Inferior parietal cortex (tissue), 1 donor: ENCODE results near the gene PLA2G12A.

Source experiments
- DNase-seq: peaks from one replicate; pipeline ENCODE4 v3.0.0-alpha.2; 2016; ENCODE audit errors: extremely low spot score

The PLA2G12A gene

GRCh38 chr4:109729117-109729717, 653 bp downstream of the PLA2G12A start:
- no peak for DNase-seq

GRCh38 chr4:109728385-109728784, 1.5 kb downstream of the PLA2G12A start:
- no peak for DNase-seq

GRCh38 chr4:109723110-109723509, 6.8 kb downstream of the PLA2G12A start:
- DNase-seq, result no peak

GRCh38 chr4:109722357-109722756, 7.5 kb downstream of the PLA2G12A start:
- DNase-seq, result no peak

- DNase-seq, result no peak
These were observed 8.8 kb downstream of the PLA2G12A start for GRCh38 chr4:109721033-109721432.

GRCh38 chr4:109719604-109720003, 10.3 kb downstream of the PLA2G12A start:
- DNase-seq, result no peak

GRCh38 chr4:109718759-109719158, 11.1 kb downstream of the PLA2G12A start:
- DNase-seq, result no peak

GRCh38 chr4:109713500-109713899, 16.4 kb downstream of the PLA2G12A start:
- DNase-seq, result no peak

- no peak for DNase-seq
These were observed 20.9 kb downstream of the PLA2G12A start for GRCh38 chr4:109708990-109709389.

GRCh38 chr4:109708435-109708834, 21.4 kb downstream of the PLA2G12A start:
- DNase-seq, result no peak

GRCh38 chr4:109703664-109704361, 26.1 kb downstream of the PLA2G12A start:
- DNase-seq, result no peak

- peak; percentile 60 for DNase-seq
These were observed 26.8 kb downstream of the PLA2G12A start, which contains the start of gene CASP6 for GRCh38 chr4:109702950-109703663. Gene CASP6 (minus strand): TSS chr4:109703445. CDS start chr4:109703395, 50 bp downstream.

- DNase-seq, result no peak
These were observed 28.1 kb downstream of the PLA2G12A start for GRCh38 chr4:109701566-109702410.

GRCh38 chr4:109699553-109700225, 30.2 kb downstream of the PLA2G12A start:
- no peak for DNase-seq

- no peak for DNase-seq
These were observed 31.2 kb downstream of the PLA2G12A start for GRCh38 chr4:109698656-109699055.

GRCh38 chr4:109691411-109691920, 38.4 kb downstream of the PLA2G12A start:
- DNase-seq, result no peak

DNA sequence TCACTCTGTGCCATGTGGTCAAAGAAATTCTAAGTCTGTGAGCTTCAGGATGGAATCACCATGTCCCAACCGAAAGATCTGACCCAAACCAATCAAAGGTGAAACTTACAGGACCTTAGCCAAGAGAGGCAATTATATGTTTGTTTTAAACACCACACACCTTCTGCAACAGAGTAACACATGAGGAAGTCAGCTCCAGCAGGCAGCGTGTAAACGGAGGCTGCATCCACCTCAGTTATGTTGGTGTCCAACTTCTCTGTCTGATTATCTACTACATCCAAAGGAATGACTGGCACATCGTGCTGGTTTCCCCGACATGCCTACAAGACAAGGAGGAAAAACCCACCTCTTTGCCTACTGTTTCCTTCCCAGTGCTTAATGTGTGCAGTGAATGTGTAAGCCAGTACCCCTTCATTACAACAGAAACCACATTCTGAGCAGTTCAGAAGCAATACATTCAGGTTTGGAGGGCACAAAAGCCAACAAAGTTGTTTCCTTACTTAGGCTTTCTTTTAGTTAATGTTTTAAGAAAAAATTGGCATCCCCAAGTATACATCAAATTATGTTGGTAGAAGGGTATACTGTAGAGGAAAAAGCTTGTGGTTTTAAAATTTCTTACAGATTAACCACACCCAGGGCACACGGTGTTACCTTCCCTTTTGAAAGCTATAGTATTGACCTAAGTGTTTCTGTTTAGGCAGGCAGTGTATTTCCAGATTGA, 39.0 kb downstream of the PLA2G12A start:
- DNase-seq, result no peak

DNA sequence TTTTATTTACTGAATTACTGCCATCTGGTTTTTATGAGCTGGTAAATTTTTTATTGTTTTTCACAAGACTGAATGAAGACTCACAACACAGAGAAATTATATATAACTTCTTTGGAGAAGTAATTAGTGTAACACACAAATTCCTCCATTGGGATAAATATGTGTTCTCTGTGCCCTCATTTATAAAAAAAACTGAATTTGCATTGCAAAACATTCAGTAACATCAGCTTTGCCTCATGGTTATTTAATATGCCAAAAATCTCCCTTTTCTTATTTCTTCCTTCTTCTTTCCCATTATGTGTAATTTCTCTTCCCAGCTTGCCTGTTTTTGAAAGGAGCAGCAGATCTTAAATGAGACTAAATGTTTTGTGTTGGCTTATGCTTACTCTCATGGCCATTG, 45.1 kb downstream of the PLA2G12A start:
- DNase-seq, result no peak

- DNase-seq, result no peak
These were observed 46.1 kb downstream of the PLA2G12A start for GRCh38 chr4:109683621-109684253.

GRCh38 chr4:109682875-109683274, 47.0 kb downstream of the PLA2G12A start:
- no peak for DNase-seq
